Kidney epithelial cell (primary cell): ENCODE measurements around the gene ZNF444. TPM values are rescaled to one million over a fixed set of nuclear protein-coding genes. Genes with fewer than 3 reads are reported as not detected.

Experiments used
- DNase-seq: peaks from one replicate; pipeline ENCODE4 v3.0.0-alpha.2; 2010; ENCODE audit warnings: low read depth
- H3K27me3 ChIP-seq: 2 replicates; pipeline ENCODE4 v1.6.0; 2011; ENCODE audit warnings: low read length; ENCODE audit not compliant: control insufficient read depth, insufficient read depth
- H3K36me3 ChIP-seq: 2 replicates; pipeline ENCODE4 v1.5.1; 2011; ENCODE audit warnings: low read length; ENCODE audit not compliant: control insufficient read depth, insufficient read depth
- H3K4me3 ChIP-seq: 2 replicates; pipeline ENCODE4 v1.5.1; 2011; ENCODE audit warnings: low read depth, mild to moderate bottlenecking, control low read depth, low read length
- total RNA-seq: library from RNA; depleted of rRNA; stranded (reverse); fragments of >200 nt; gene quantifications from 2 replicates; pipeline ENCODE4 v1.2.3, GENCODE V29; 2015
- TF ChIP-seq, protein P1 (sequence below): IDR thresholded peaks from 2 replicates; pipeline ENCODE4 v1.5.1; 2011; ENCODE audit warnings: mild to moderate bottlenecking, moderate library complexity, low read length, control low read depth, inconsistent platforms; ENCODE audit not compliant: insufficient read depth, poor library complexity, severe bottlenecking

The ZNF444 gene
- total RNA-seq, 1 donor from 2014 or later = 40.0 TPM

GRCh38 chr19:56106993-56107392, 34.1 kb upstream of the ZNF444 start:
- no peaks in the 10 kb centered on the region for H3K36me3 ChIP-seq

GRCh38 chr19:56107626-56108351, 33.3 kb upstream of the ZNF444 start:
- TF ChIP-seq, protein P1, sequence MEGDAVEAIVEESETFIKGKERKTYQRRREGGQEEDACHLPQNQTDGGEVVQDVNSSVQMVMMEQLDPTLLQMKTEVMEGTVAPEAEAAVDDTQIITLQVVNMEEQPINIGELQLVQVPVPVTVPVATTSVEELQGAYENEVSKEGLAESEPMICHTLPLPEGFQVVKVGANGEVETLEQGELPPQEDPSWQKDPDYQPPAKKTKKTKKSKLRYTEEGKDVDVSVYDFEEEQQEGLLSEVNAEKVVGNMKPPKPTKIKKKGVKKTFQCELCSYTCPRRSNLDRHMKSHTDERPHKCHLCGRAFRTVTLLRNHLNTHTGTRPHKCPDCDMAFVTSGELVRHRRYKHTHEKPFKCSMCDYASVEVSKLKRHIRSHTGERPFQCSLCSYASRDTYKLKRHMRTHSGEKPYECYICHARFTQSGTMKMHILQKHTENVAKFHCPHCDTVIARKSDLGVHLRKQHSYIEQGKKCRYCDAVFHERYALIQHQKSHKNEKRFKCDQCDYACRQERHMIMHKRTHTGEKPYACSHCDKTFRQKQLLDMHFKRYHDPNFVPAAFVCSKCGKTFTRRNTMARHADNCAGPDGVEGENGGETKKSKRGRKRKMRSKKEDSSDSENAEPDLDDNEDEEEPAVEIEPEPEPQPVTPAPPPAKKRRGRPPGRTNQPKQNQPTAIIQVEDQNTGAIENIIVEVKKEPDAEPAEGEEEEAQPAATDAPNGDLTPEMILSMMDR = no peak
- H3K36me3 ChIP-seq = no peaks in the 10 kb centered on the region
- no peak for DNase-seq
- H3K27me3 ChIP-seq = no peaks in the 10 kb centered on the region
- H3K4me3 ChIP-seq = no peak overlapping the region

More at GRCh38 chr19:56106993-56107392, 34.1 kb upstream of the ZNF444 start:
- Histone ChIP-seq H3K27me3 (no peaks in the 10 kb centered on the region), H3K4me3 (no peak overlapping the region)
- DNase-seq = no peak
- TF ChIP-seq, protein P1 = no peak

DNA sequence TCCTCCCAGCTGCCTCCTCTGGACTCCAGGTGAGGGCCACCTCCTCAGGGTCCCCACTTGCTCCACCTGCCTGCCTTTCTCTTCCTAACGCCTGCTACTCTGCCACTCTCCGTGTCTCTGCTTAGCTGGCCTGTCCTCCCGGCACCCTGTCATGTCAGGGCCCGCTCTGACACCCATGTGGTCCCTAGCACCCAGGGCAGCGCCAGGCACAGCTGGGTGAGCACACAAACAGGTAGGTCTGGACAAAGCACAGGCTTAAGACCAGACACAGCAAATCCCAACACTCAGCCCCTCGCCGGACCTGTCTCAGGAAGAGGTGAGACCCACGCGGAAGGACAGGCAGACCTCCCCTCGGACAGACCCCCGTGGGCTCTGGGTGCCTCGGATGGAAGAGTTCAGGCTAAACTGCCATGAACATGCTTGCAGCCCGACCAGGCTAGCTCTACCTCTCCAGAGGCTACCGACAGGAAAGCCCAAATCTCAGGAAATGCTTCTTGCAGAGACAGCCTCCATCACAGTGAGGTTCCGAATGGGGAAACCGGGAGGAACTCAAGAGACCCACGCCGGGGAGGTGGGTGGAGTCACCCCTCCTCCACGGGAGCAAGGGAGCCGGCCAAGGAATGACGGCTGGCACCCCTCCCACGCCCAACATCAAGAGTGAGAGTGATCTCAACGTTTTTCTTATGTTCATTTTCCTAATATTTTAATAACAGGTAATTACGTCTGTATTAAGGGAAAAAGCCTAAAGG, 32.5 kb upstream of the ZNF444 start:
- no peaks in the 10 kb centered on the region for H3K36me3 ChIP-seq
- no peak overlapping the region for H3K4me3 ChIP-seq
- H3K27me3 ChIP-seq = no peaks in the 10 kb centered on the region
- TF ChIP-seq, protein P1 = no peak
- no peak for DNase-seq

DNA sequence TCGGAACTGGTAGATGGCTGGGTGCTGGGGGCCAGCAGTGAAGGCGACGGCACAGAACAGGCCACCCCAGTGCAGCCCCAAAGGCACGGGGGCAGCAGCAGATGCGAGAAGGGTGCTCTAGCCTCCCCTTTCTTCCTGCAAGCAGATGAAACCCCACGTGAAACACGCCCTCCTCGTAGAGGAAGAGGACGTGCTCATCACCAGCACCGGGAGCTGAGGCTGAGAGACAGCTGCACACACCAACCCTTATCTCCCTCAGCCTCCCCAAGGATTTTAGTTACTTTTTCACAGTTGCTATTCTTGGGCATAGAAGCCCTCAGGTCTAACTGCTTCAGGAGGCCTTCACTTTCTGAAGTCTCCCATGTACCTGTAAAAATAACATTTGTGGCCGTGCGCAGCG, 31.9 kb upstream of the ZNF444 start:
- Histone ChIP-seq H3K36me3 (no peaks in the 10 kb centered on the region), H3K27me3 (no peaks in the 10 kb centered on the region), H3K4me3 (no peak overlapping the region)
- DNase-seq = no peak
- TF ChIP-seq, protein P1 = no peak

- Histone ChIP-seq H3K4me3 (no peak overlapping the region), H3K27me3 (no peaks in the 10 kb centered on the region), H3K36me3 (no peaks in the 10 kb centered on the region)
- TF ChIP-seq, protein P1 = no peak
- DNase-seq = no peak
Observed at GRCh38 chr19:56110515-56111448, 30.3 kb upstream of the ZNF444 start.
